ENCODE results near the gene ZNF695. TPM values are rescaled to one million over a fixed set of nuclear protein-coding genes. Genes with fewer than 3 reads are reported as not detected.

Gene ZNF695
- total and polyA plus RNA-seq, 2 of the 13 experiments (the other 11 are each of a cell fraction or from before 2014, with no cell fraction given): 2.9 to 11.6 TPM

- TF ChIP-seq, protein P1, sequence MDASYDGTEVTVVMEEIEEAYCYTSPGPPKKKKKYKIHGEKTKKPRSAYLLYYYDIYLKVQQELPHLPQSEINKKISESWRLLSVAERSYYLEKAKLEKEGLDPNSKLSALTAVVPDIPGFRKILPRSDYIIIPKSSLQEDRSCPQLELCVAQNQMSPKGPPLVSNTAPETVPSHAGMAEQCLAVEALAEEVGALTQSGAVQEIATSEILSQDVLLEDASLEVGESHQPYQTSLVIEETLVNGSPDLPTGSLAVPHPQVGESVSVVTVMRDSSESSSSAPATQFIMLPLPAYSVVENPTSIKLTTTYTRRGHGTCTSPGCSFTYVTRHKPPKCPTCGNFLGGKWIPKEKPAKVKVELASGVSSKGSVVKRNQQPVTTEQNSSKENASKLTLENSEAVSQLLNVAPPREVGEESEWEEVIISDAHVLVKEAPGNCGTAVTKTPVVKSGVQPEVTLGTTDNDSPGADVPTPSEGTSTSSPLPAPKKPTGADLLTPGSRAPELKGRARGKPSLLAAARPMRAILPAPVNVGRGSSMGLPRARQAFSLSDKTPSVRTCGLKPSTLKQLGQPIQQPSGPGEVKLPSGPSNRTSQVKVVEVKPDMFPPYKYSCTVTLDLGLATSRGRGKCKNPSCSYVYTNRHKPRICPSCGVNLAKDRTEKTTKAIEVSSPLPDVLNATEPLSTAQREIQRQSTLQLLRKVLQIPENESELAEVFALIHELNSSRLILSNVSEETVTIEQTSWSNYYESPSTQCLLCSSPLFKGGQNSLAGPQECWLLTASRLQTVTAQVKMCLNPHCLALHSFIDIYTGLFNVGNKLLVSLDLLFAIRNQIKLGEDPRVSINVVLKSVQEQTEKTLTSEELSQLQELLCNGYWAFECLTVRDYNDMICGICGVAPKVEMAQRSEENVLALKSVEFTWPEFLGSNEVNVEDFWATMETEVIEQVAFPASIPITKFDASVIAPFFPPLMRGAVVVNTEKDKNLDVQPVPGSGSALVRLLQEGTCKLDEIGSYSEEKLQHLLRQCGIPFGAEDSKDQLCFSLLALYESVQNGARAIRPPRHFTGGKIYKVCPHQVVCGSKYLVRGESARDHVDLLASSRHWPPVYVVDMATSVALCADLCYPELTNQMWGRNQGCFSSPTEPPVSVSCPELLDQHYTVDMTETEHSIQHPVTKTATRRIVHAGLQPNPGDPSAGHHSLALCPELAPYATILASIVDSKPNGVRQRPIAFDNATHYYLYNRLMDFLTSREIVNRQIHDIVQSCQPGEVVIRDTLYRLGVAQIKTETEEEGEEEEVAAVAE (CRISPR knock-in tag; IDR thresholded peaks at IDR 0.05; ENCODE audit: borderline replicate concordance): 0 out of 2 replicates have a peak, but pooled peaks have one; percentile 67
- TF ChIP-seq SRF (IDR thresholded peaks at IDR 0.05; ENCODE audit: low read depth, low read length) (peak; percentile 64; the same call in 1 of the 2 replicates), RFX1 (IDR thresholded peaks at IDR 0.05) (no peak), TRAFD1 (CRISPR knock-in tag; IDR thresholded peaks at IDR 0.05; ENCODE audit: borderline replicate concordance) (no peak), U2AF2 (IDR thresholded peaks at IDR 0.05; ENCODE audit: low read depth, low read length) (no peak), HIVEP1 (CRISPR knock-in tag; IDR thresholded peaks at IDR 0.05) (no peak), SCMH1 (CRISPR knock-in tag; IDR thresholded peaks at IDR 0.05; ENCODE audit: borderline replicate concordance) (no peak), TOPORS (CRISPR knock-in tag; IDR thresholded peaks at IDR 0.05) (no peak), BHLHE40 (IDR thresholded peaks at IDR 0.05; ENCODE audit: low read length) (no peak), GPN1 (CRISPR knock-in tag; IDR thresholded peaks at IDR 0.05; ENCODE audit: borderline replicate concordance) (no peak), SOX13 (IDR thresholded peaks at IDR 0.05) (peak; percentile 92), SOX13 (CRISPR knock-in tag; conservative IDR thresholded peaks at IDR 0.05 in 1 of 2, IDR thresholded peaks at IDR 0.05 in 1 of 2) (peak in 1 of 2 experiments; percentile 98; a peak in 2 of 4 replicates), HNF4G (IDR thresholded peaks at IDR 0.05; ENCODE audit: borderline replicate concordance, low read depth, low read length) (peak; percentile 55; the same call in 1 of the 2 replicates), HNF4G (CRISPR knock-in tag; IDR thresholded peaks at IDR 0.05; ENCODE audit: borderline replicate concordance, low read depth) (no peak), TCF7 (IDR thresholded peaks at IDR 0.05; ENCODE audit: low read depth) (peak; percentile 34; the same call in 1 of the 2 replicates), MED1 (CRISPR knock-in tag; IDR thresholded peaks at IDR 0.05) (peak; percentile 56; the same call in 1 of the 2 replicates), ZKSCAN8 (CRISPR knock-in tag; IDR thresholded peaks at IDR 0.05; ENCODE audit: borderline replicate concordance) (no peak), TEAD3 (CRISPR knock-in tag; optimal IDR thresholded peaks at IDR 0.05; ENCODE audit: borderline replicate concordance) (peak; percentile 46), POGZ (CRISPR knock-in tag; IDR thresholded peaks at IDR 0.05) (peak; percentile 67), SSRP1 (CRISPR knock-in tag; IDR thresholded peaks at IDR 0.05) (0 out of 2 replicates have a peak, but pooled peaks have one; percentile 36), ZNF276 (CRISPR knock-in tag; IDR thresholded peaks at IDR 0.05; ENCODE audit: low read depth) (no peak)
- TF ChIP-seq, protein P2, sequence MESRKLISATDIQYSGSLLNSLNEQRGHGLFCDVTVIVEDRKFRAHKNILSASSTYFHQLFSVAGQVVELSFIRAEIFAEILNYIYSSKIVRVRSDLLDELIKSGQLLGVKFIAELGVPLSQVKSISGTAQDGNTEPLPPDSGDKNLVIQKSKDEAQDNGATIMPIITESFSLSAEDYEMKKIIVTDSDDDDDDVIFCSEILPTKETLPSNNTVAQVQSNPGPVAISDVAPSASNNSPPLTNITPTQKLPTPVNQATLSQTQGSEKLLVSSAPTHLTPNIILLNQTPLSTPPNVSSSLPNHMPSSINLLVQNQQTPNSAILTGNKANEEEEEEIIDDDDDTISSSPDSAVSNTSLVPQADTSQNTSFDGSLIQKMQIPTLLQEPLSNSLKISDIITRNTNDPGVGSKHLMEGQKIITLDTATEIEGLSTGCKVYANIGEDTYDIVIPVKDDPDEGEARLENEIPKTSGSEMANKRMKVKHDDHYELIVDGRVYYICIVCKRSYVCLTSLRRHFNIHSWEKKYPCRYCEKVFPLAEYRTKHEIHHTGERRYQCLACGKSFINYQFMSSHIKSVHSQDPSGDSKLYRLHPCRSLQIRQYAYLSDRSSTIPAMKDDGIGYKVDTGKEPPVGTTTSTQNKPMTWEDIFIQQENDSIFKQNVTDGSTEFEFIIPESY (CRISPR knock-in tag; IDR thresholded peaks at IDR 0.05): 0 out of 2 replicates have a peak, but pooled peaks have one; percentile 10
Measured at GRCh38 chr1:247054992-247055415, 47.1 kb upstream of the ZNF695 start (continued).

Data from HepG2 (cell line).